K562 (cell line): ENCODE results near the gene ZBTB16. TPM values are rescaled to one million over a fixed set of nuclear protein-coding genes. Genes with fewer than 3 reads are reported as not detected.

Experiments used
- BCLAF1 ChIP-seq, 2 experiments: fragments of 450-650 bp in 1 of 2; IDR thresholded peaks; 2 replicates each; pipeline ENCODE4 v1.6.1; 2011 to 2017; ENCODE audit warnings: low read depth in 2 of 2, antibody characterized with exemption in 1 of 2, borderline replicate concordance in 1 of 2, low read length in 1 of 2, mild to moderate bottlenecking in 1 of 2, mixed read lengths in 1 of 2; ENCODE audit not compliant: control insufficient read depth in 1 of 2
- CHAMP1 ChIP-seq: fragments of 450-650 bp; IDR thresholded peaks from 2 replicates; pipeline ENCODE4 v1.6.1; 2016; ENCODE audit warnings: mild to moderate bottlenecking
- CLOCK ChIP-seq: fragments of 250-450 bp; sonication (Bioruptor Pico); IDR thresholded peaks from 2 replicates; pipeline ENCODE4 v1.4.0; 2020; ENCODE audit warnings: mild to moderate bottlenecking, moderate library complexity, borderline replicate concordance
- DMBX1 ChIP-seq: fragments of 250-450 bp; sonication (Bioruptor Pico); IDR thresholded peaks from 2 replicates; pipeline ENCODE4 v1.8.0; 2022; ENCODE audit warnings: inconsistent platforms, mild to moderate bottlenecking, moderate library complexity, borderline replicate concordance
- ESRRA ChIP-seq: fragments of 450-650 bp; IDR thresholded peaks from 2 replicates; pipeline ENCODE4 v1.6.1; 2014; ENCODE audit warnings: low read depth, mild to moderate bottlenecking, moderate library complexity, borderline replicate concordance
- ETS2 ChIP-seq: IDR thresholded peaks from 2 replicates; pipeline ENCODE4 v1.6.1; 2016; ENCODE audit warnings: borderline replicate concordance, missing genetic modification characterization, mild to moderate bottlenecking, moderate library complexity, missing compliant biosample characterization; ENCODE audit not compliant: poor library complexity, severe bottlenecking
- GABPB1 ChIP-seq: sonication (generic); formaldehyde crosslinking; IDR thresholded peaks from 2 replicates; pipeline ENCODE4 v1.8.0; 2022; ENCODE audit warnings: mild to moderate bottlenecking, missing genetic modification reagents
- GTF2A2 ChIP-seq: IDR thresholded peaks from 2 replicates; pipeline ENCODE4 v1.6.1; 2016; ENCODE audit warnings: mild to moderate bottlenecking, missing genetic modification characterization, missing compliant biosample characterization
- ILK ChIP-seq: fragments of 450-650 bp; IDR thresholded peaks from 2 replicates; pipeline ENCODE4 v1.6.1; 2016; ENCODE audit warnings: missing genetic modification characterization, low read depth, mild to moderate bottlenecking, missing compliant biosample characterization, moderate library complexity, borderline replicate concordance
- KDM4B ChIP-seq, 2 experiments: fragments of 450-650 bp in 1 of 2; sonication (generic) in 1 of 2; IDR thresholded peaks; 2 replicates each; pipeline ENCODE4 v1.6.1; 2016 to 2017; ENCODE audit warnings: borderline replicate concordance in 2 of 2, antibody characterized with exemption in 1 of 2, low read depth in 1 of 2, mild to moderate bottlenecking in 1 of 2
- LCOR ChIP-seq: sonication (generic); formaldehyde crosslinking; IDR thresholded peaks from 2 replicates; pipeline ENCODE4 v1.8.0; 2022; ENCODE audit warnings: mild to moderate bottlenecking, missing genetic modification reagents
- MIER1 ChIP-seq: fragments of 450-650 bp; IDR thresholded peaks from 2 replicates; pipeline ENCODE4 v1.6.1; 2016; ENCODE audit warnings: antibody characterized with exemption, mild to moderate bottlenecking, low read depth
- NONO ChIP-seq, 2 experiments: fragments of 200-400 bp in 1 of 2; fragments of 450-650 bp in 1 of 2; formaldehyde crosslinking in 1 of 2; IDR thresholded peaks; 2 replicates each; pipeline ENCODE4 v1.6.1; 2017; ENCODE audit warnings: low read depth in 2 of 2, mild to moderate bottlenecking in 2 of 2, moderate library complexity in 2 of 2, low read length in 1 of 2
- PML ChIP-seq: IDR thresholded peaks from 2 replicates; pipeline ENCODE4 v1.6.1; 2012; ENCODE audit warnings: low read length, inconsistent platforms
- POLR2G ChIP-seq: fragments of 200-400 bp; formaldehyde crosslinking; IDR thresholded peaks from 2 replicates; pipeline ENCODE4 v1.6.1; 2017; ENCODE audit warnings: low read depth, mild to moderate bottlenecking, antibody characterized with exemption, low read length, moderate library complexity
- RBFOX2 ChIP-seq: fragments of 200-400 bp; formaldehyde crosslinking; IDR thresholded peaks from 2 replicates; pipeline ENCODE4 v1.6.1; 2017; ENCODE audit warnings: low read depth, mild to moderate bottlenecking, low read length, moderate library complexity
- SMC3 ChIP-seq: conservative IDR thresholded peaks from 2 replicates; pipeline ENCODE4 v1.6.1; 2011; ENCODE audit warnings: low read depth, low read length, improper control_type of control experiment; ENCODE audit not compliant: insufficient read depth
- SP1 ChIP-seq: sonication (generic); formaldehyde crosslinking; IDR thresholded peaks from 2 replicates; pipeline ENCODE4 v1.8.1; 2022; ENCODE audit warnings: mild to moderate bottlenecking, missing genetic modification reagents
- ZNF217 ChIP-seq: sonication (generic); formaldehyde crosslinking; IDR thresholded peaks from 2 replicates; pipeline ENCODE4 v1.8.0; 2022; ENCODE audit warnings: mild to moderate bottlenecking, missing genetic modification reagents
- ZNF830 ChIP-seq: fragments of 250-450 bp; sonication (Bioruptor Pico); IDR thresholded peaks from 2 replicates; pipeline ENCODE4 v1.5.0; 2021; ENCODE audit warnings: mild to moderate bottlenecking
- polyA plus RNA-seq, 8 experiments: library from polyadenylated mRNA; depleted of rRNA in 4 of 8; stranded (reverse) in 5 of 8; unstranded in 3 of 8; fragments of >200 nt; fragmentation: Nextera tagmentation in 2 of 8; fragmentation: Illumina TruSeq in 1 of 8; extraction: Ambion mirVana in 2 of 8; extraction: Trizol in 1 of 8; gene quantifications; 2 replicates each; pipeline versions ENCODE4 v1.2.1 to v1.2.3, GENCODE V29; 2011 to 2014; ENCODE audit warnings: inconsistent platforms in 1 of 8, missing spikeins in 1 of 8
- total RNA-seq, 7 experiments: library from RNA; depleted of rRNA in 6 of 7; stranded (reverse); fragments of >200 nt in 6 of 7; fragmentation: Illumina TruSeq in 2 of 7; extraction: Trizol in 2 of 7; gene quantifications; 2 replicates each; pipeline versions ENCODE4 v1.2.1 to v1.2.3, GENCODE V29; 2011 to 2021; ENCODE audit warnings: low replicate concordance in 1 of 7

The ZBTB16 gene
- total and polyA plus RNA-seq, 9 of the 15 experiments (the other 6 are each of a cell fraction or from before 2014, with no cell fraction given), result 0.06 to 0.40 (median 0.24) TPM; not detected in 4

- TF ChIP-seq CLOCK (CRISPR knock-in tag), result no peak; the same call in 1 of the 2 replicates
- no peak for TF ChIP-seq ILK
- no peak for TF ChIP-seq SMC3
- no peak for TF ChIP-seq ETS2 (tag)
- TF ChIP-seq GABPB1 (CRISPR knock-in tag), result no peak
- TF ChIP-seq ZNF217 (CRISPR knock-in tag), result no peak
- TF ChIP-seq KDM4B (IDR thresholded peaks at IDR 0.05; ENCODE audit: borderline replicate concordance in 2 of 2, low read depth in 1 of 2), result no peak
- no peak for TF ChIP-seq SP1 (CRISPR knock-in tag)
- TF ChIP-seq ZNF830, result no peak
- peak; percentile 29; the same call in 1 of the 2 replicates for TF ChIP-seq ESRRA
- no peak for TF ChIP-seq MIER1
- TF ChIP-seq BCLAF1 (IDR thresholded peaks at IDR 0.05; ENCODE audit: borderline replicate concordance in 1 of 2, control insufficient read depth in 1 of 2, low read depth in 2 of 2, low read length in 1 of 2), result no peak
- TF ChIP-seq GTF2A2 (tag), result no peak
- peak; percentile 61; the same call in 1 of the 2 replicates for TF ChIP-seq DMBX1 (CRISPR knock-in tag)
- no peak for TF ChIP-seq CHAMP1
- TF ChIP-seq LCOR, result no peak
- 0 out of 4 replicates have a peak, but pooled peaks of 1 of the 2 experiments have one; percentile 20 for TF ChIP-seq NONO (IDR thresholded peaks at IDR 0.05; ENCODE audit: low read depth in 2 of 2, low read length in 1 of 2)
- TF ChIP-seq PML, result peak; percentile 84
- TF ChIP-seq POLR2G, result 0 out of 2 replicates have a peak, but pooled peaks have one; percentile 29
- TF ChIP-seq RBFOX2, result 0 out of 2 replicates have a peak, but pooled peaks have one; percentile 34
Measured at GRCh38 chr11:114082767-114083181, 23.3 kb downstream of the ZBTB16 start (continued).
